ENCODE measurements around the gene CCZ1B.
"Not testable (repeated sequence)": the region's sequence is repeated elsewhere in the genome, so short reads cannot be mapped to it uniquely, and the experiment has no call there.

- TF ChIP-seq, protein P1, sequence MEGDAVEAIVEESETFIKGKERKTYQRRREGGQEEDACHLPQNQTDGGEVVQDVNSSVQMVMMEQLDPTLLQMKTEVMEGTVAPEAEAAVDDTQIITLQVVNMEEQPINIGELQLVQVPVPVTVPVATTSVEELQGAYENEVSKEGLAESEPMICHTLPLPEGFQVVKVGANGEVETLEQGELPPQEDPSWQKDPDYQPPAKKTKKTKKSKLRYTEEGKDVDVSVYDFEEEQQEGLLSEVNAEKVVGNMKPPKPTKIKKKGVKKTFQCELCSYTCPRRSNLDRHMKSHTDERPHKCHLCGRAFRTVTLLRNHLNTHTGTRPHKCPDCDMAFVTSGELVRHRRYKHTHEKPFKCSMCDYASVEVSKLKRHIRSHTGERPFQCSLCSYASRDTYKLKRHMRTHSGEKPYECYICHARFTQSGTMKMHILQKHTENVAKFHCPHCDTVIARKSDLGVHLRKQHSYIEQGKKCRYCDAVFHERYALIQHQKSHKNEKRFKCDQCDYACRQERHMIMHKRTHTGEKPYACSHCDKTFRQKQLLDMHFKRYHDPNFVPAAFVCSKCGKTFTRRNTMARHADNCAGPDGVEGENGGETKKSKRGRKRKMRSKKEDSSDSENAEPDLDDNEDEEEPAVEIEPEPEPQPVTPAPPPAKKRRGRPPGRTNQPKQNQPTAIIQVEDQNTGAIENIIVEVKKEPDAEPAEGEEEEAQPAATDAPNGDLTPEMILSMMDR (IDR thresholded peaks at IDR 0.05) = not testable (repeated sequence)
- TF ChIP-seq, protein P2, sequence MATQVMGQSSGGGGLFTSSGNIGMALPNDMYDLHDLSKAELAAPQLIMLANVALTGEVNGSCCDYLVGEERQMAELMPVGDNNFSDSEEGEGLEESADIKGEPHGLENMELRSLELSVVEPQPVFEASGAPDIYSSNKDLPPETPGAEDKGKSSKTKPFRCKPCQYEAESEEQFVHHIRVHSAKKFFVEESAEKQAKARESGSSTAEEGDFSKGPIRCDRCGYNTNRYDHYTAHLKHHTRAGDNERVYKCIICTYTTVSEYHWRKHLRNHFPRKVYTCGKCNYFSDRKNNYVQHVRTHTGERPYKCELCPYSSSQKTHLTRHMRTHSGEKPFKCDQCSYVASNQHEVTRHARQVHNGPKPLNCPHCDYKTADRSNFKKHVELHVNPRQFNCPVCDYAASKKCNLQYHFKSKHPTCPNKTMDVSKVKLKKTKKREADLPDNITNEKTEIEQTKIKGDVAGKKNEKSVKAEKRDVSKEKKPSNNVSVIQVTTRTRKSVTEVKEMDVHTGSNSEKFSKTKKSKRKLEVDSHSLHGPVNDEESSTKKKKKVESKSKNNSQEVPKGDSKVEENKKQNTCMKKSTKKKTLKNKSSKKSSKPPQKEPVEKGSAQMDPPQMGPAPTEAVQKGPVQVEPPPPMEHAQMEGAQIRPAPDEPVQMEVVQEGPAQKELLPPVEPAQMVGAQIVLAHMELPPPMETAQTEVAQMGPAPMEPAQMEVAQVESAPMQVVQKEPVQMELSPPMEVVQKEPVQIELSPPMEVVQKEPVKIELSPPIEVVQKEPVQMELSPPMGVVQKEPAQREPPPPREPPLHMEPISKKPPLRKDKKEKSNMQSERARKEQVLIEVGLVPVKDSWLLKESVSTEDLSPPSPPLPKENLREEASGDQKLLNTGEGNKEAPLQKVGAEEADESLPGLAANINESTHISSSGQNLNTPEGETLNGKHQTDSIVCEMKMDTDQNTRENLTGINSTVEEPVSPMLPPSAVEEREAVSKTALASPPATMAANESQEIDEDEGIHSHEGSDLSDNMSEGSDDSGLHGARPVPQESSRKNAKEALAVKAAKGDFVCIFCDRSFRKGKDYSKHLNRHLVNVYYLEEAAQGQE (IDR thresholded peaks at IDR 0.05; ENCODE audit: insufficient read depth in 1 of 2, low read depth in 2 of 2, low read length in 1 of 2) = not testable (repeated sequence)
- TF ChIP-seq POLR2AphosphoS5 (IDR thresholded peaks at IDR 0.05; ENCODE audit: low read depth, low read length); SIN3A (IDR thresholded peaks at IDR 0.05; ENCODE audit: borderline replicate concordance, insufficient read depth, low read depth, low read length); TCF7L2 (IDR thresholded peaks at IDR 0.05; ENCODE audit: low read depth, low read length): not testable (repeated sequence)
Measured at GRCh38 chr7:6781581-6781980, 44.5 kb downstream of the CCZ1B start.

All from Panc1 (cell line).